AG10803 (cell line): Measurements from ENCODE around the gene LY86.

Experiments
- DNase-seq: peaks from one replicate; pipeline ENCODE4 v3.0.0; 2010; ENCODE audit warnings: low read depth
- H3K4me3 ChIP-seq: 2 replicates; pipeline ENCODE4 v1.5.1; 2011; ENCODE audit warnings: mild to moderate bottlenecking, low read length, control low read depth
- CTCF ChIP-seq: conservative IDR thresholded peaks from 2 replicates; pipeline ENCODE4 v1.5.1; 2011; ENCODE audit warnings: mild to moderate bottlenecking, low read length, control low read depth, inconsistent platforms

LY86 gene

GRCh38 chr6:6674872-6675271 lies 86.4 kb downstream of the LY86 start:
- peak; percentile 46 for TF ChIP-seq CTCF
- no peak overlapping the region for H3K4me3 ChIP-seq
- no peak for DNase-seq

- no peak overlapping the region for H3K4me3 ChIP-seq
- peak; percentile 100 for TF ChIP-seq CTCF
- peak; percentile 73 for DNase-seq
Measured at GRCh38 chr6:6676910-6677441, 88.5 kb downstream of the LY86 start.

GRCh38 chr6:6678185-6678671 lies 89.7 kb downstream of the LY86 start:
- DNase-seq, result peak; percentile 42
- no peak overlapping the region for H3K4me3 ChIP-seq
- TF ChIP-seq CTCF, result no peak

GRCh38 chr6:6678811-6679210 lies 90.3 kb downstream of the LY86 start:
- no peak for DNase-seq
- H3K4me3 ChIP-seq, result no peak overlapping the region
- no peak for TF ChIP-seq CTCF

GRCh38 chr6:6679633-6680032 lies 91.1 kb downstream of the LY86 start:
- H3K4me3 ChIP-seq, result no peak overlapping the region
- TF ChIP-seq CTCF, result no peak
- DNase-seq, result no peak

- DNase-seq, result peak; percentile 70
- H3K4me3 ChIP-seq, result no peak overlapping the region
- no peak for TF ChIP-seq CTCF
Measured at GRCh38 chr6:6680526-6680925, 92.0 kb downstream of the LY86 start.

- peak; percentile 17 for DNase-seq
- TF ChIP-seq CTCF, result no peak
- no peak overlapping the region for H3K4me3 ChIP-seq
Measured at GRCh38 chr6:6681075-6681849, 92.7 kb downstream of the LY86 start.
